ENCODE results near the gene DNPEP. TPM values are rescaled to one million over a fixed set of nuclear protein-coding genes. Genes with fewer than 3 reads are reported as not detected.

DNPEP gene
- total RNA-seq, 1 experiment from 2014 or later: 69.2 TPM

- BruUV-seq (replicated peaks): no TSS peak
- intact Hi-C loops (cut with micrococcal nuclease; ENCODE audit: unreplicated experiment): loop anchor here (5.0 kb wide), 1 partner anchor 188 kb away; the partner anchor contains the start of gene NHEJ1
- CTCF ChIA-PET: no interaction called here
Measured at GRCh38 chr2:219350710-219351221, 36.9 kb downstream of the DNPEP start.

GRCh38 chr2:219350215-219350614 is 37.5 kb downstream of the DNPEP start:
- H3K4me1 ChIP-seq (ENCODE audit: insufficient read depth, low read length, poor library complexity, severe bottlenecking): no peaks in the 10 kb centered on the region
- no peak for DNase-seq (ENCODE audit: low spot score)
- H3K4me3 ChIP-seq (ENCODE audit: low read depth, low read length, poor library complexity, severe bottlenecking): no peak overlapping the region
- no peaks in the 10 kb centered on the region for H3K36me3 ChIP-seq (ENCODE audit: insufficient read depth, low read length, poor library complexity, severe bottlenecking)
- intact Hi-C loops (cut with micrococcal nuclease; ENCODE audit: unreplicated experiment): loop anchor here (5.0 kb wide), 1 partner anchor 188 kb away; the partner anchor contains the start of gene NHEJ1
- no TSS peak for BruUV-seq (replicated peaks)
- peaks cover 21% of the 10 kb centered on the region for H3K27me3 ChIP-seq (replicated peaks; ENCODE audit: insufficient read depth, low read depth, low read length, poor library complexity)
- POLR2A ChIA-PET (ENCODE audit: low non-redundant PET): no interaction called here
- no peak overlapping the region for H3K27ac ChIP-seq (ENCODE audit: low read depth, low read length, poor library complexity, severe bottlenecking)
- H3K9me3 ChIP-seq (ENCODE audit: low read depth, low read length, poor library complexity, severe bottlenecking): no peaks in the 10 kb centered on the region
- TF ChIP-seq EZH2 (IDR thresholded peaks at IDR 0.05; ENCODE audit: borderline replicate concordance, low read depth, low read length, poor library complexity, severe bottlenecking): no peak
- TF ChIP-seq, protein P1, sequence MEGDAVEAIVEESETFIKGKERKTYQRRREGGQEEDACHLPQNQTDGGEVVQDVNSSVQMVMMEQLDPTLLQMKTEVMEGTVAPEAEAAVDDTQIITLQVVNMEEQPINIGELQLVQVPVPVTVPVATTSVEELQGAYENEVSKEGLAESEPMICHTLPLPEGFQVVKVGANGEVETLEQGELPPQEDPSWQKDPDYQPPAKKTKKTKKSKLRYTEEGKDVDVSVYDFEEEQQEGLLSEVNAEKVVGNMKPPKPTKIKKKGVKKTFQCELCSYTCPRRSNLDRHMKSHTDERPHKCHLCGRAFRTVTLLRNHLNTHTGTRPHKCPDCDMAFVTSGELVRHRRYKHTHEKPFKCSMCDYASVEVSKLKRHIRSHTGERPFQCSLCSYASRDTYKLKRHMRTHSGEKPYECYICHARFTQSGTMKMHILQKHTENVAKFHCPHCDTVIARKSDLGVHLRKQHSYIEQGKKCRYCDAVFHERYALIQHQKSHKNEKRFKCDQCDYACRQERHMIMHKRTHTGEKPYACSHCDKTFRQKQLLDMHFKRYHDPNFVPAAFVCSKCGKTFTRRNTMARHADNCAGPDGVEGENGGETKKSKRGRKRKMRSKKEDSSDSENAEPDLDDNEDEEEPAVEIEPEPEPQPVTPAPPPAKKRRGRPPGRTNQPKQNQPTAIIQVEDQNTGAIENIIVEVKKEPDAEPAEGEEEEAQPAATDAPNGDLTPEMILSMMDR (conservative IDR thresholded peaks at IDR 0.05; ENCODE audit: low read depth, low read length): no peak
- CTCF ChIA-PET: no interaction called here

More at GRCh38 chr2:219350710-219351221, 36.9 kb downstream of the DNPEP start:
- Histone ChIP-seq H3K27ac (ENCODE audit: low read depth, low read length, poor library complexity, severe bottlenecking) (no peak overlapping the region), H3K9me3 (ENCODE audit: low read depth, low read length, poor library complexity, severe bottlenecking) (no peaks in the 10 kb centered on the region), H3K4me3 (ENCODE audit: low read depth, low read length, poor library complexity, severe bottlenecking) (no peak overlapping the region), H3K36me3 (ENCODE audit: insufficient read depth, low read length, poor library complexity, severe bottlenecking) (no peaks in the 10 kb centered on the region), H3K27me3 (replicated peaks; ENCODE audit: insufficient read depth, low read depth, low read length, poor library complexity) (peaks cover 16% of the 10 kb centered on the region), H3K4me1 (ENCODE audit: insufficient read depth, low read length, poor library complexity, severe bottlenecking) (no peaks in the 10 kb centered on the region)
- POLR2A ChIA-PET (ENCODE audit: low non-redundant PET): no interaction called here
- TF ChIP-seq, protein P1 (conservative IDR thresholded peaks at IDR 0.05; ENCODE audit: low read depth, low read length): no peak
- TF ChIP-seq EZH2 (IDR thresholded peaks at IDR 0.05; ENCODE audit: borderline replicate concordance, low read depth, low read length, poor library complexity, severe bottlenecking): no peak
- no peak for DNase-seq (ENCODE audit: low spot score)

GRCh38 chr2:219344751-219345430 is 42.8 kb downstream of the DNPEP start:
- no peak for TF ChIP-seq EZH2 (IDR thresholded peaks at IDR 0.05; ENCODE audit: borderline replicate concordance, low read depth, low read length, poor library complexity, severe bottlenecking)
- TF ChIP-seq, protein P1 (conservative IDR thresholded peaks at IDR 0.05; ENCODE audit: low read depth, low read length): no peak
- BruUV-seq (replicated peaks): no TSS peak
- ChIA-PET POLR2A (ENCODE audit: low non-redundant PET) (no interaction called here), CTCF (no interaction called here)
- intact Hi-C loops (cut with micrococcal nuclease; ENCODE audit: unreplicated experiment): no loop called here
- peaks cover 31% of the 10 kb centered on the region for H3K27me3 ChIP-seq (replicated peaks; ENCODE audit: insufficient read depth, low read depth, low read length, poor library complexity)
- no peak overlapping the region for H3K27ac ChIP-seq (ENCODE audit: low read depth, low read length, poor library complexity, severe bottlenecking)
- H3K36me3 ChIP-seq (ENCODE audit: insufficient read depth, low read length, poor library complexity, severe bottlenecking): no peaks in the 10 kb centered on the region
- no peaks in the 10 kb centered on the region for H3K9me3 ChIP-seq (ENCODE audit: low read depth, low read length, poor library complexity, severe bottlenecking)
- no peak overlapping the region for H3K4me3 ChIP-seq (ENCODE audit: low read depth, low read length, poor library complexity, severe bottlenecking)
- peak; percentile 15 for DNase-seq (ENCODE audit: low spot score)
- H3K4me1 ChIP-seq (ENCODE audit: insufficient read depth, low read length, poor library complexity, severe bottlenecking): no peaks in the 10 kb centered on the region

All from A673 (cell line).